Lung (tissue), 12 donors: ENCODE measurements around the gene CD300LF. TPM values are rescaled to one million over a fixed set of nuclear protein-coding genes. Genes with fewer than 3 reads are reported as not detected.

ENCODE experiments used
- ATAC-seq: fragments of 200-7000 bp; cut with Tn5 transposase; one replicate; pipeline ENCODE4 v1.9.1; 2020; ENCODE audit warnings: moderate number of reproducible peaks; ENCODE audit not compliant: insufficient read depth, low FRiP score
- DNase-seq, 3 donors: peaks; one replicate each; pipeline ENCODE4 v3.0.0-alpha.2; 2013 to 2017
- H3K27ac ChIP-seq, 2 donors: one replicate each; pipeline ENCODE4 v1.5.1; 2013; ENCODE audit warnings: mild to moderate bottlenecking in 2 of 2, moderate library complexity in 2 of 2, control low read depth in 1 of 2, inconsistent platforms in 1 of 2, low read depth in 1 of 2, low read length in 1 of 2
- H3K27me3 ChIP-seq, 3 donors: one replicate each; pipeline ENCODE4 v1.5.1; 2013; ENCODE audit warnings: low read length in 2 of 3; ENCODE audit not compliant: control insufficient read depth in 3 of 3, insufficient read depth in 3 of 3
- H3K36me3 ChIP-seq, 4 donors: one replicate each; pipeline ENCODE4 v1.5.1; 2013; ENCODE audit warnings: low read length in 4 of 4, mild to moderate bottlenecking in 1 of 4, moderate library complexity in 1 of 4; ENCODE audit not compliant: control insufficient read depth in 4 of 4, insufficient read depth in 4 of 4
- H3K4me1 ChIP-seq, 5 donors: one replicate each; pipeline ENCODE4 v1.5.1; 2013; ENCODE audit warnings: low read length in 5 of 5, mild to moderate bottlenecking in 2 of 5, moderate library complexity in 1 of 5; ENCODE audit not compliant: control insufficient read depth in 5 of 5, insufficient read depth in 5 of 5
- H3K4me3 ChIP-seq: one replicate; pipeline ENCODE4 v1.5.1; 2013; ENCODE audit warnings: mild to moderate bottlenecking, control low read depth, moderate library complexity
- H3K9ac ChIP-seq, 2 donors: one replicate each; pipeline ENCODE4 v1.5.1; 2013; ENCODE audit warnings: low read length in 2 of 2, control low read depth in 1 of 2; ENCODE audit not compliant: insufficient read depth in 1 of 2
- H3K9me3 ChIP-seq, 4 donors: one replicate each; pipeline ENCODE4 v1.5.1; 2013; ENCODE audit warnings: low read length in 3 of 4, mild to moderate bottlenecking in 1 of 4, moderate library complexity in 1 of 4; ENCODE audit not compliant: control insufficient read depth in 4 of 4, insufficient read depth in 3 of 4
- CTCF ChIP-seq: IDR thresholded peaks from 2 replicates; pipeline ENCODE4 v1.5.1; 2012; ENCODE audit warnings: mild to moderate bottlenecking; ENCODE audit errors: control extremely low read depth, extremely low read depth
- WGBS, 2 donors: extraction: QIAGEN DNeasy Blood & Tissue Kit; methylation state at CpG; one replicate each; pipeline ENCODE4 v1.1.7; 2013; 5-methylcytosine and 5-hydroxymethylcytosine counted together
- polyA plus RNA-seq, 2 donors: library from polyadenylated mRNA; stranded (reverse); fragments of 200-250 nt; gene quantifications; one replicate each; pipeline ENCODE4 v1.2.1, GENCODE V29; 2013
- total RNA-seq, 2 donors: library from RNA; depleted of rRNA in 1 of 2; stranded (reverse); fragments of >200 nt in 1 of 2; gene quantifications; one replicate each; pipeline ENCODE4 v1.2.1, GENCODE V29; 2014 to 2021
- donor health status: control.
- donor health status: control.
- donor health status: Bipolar disorder and iron deficiency.
- donor health status: healthy.
- donor health status: DM: yes; HTN: yes; CAD: no.

Gene CD300LF
- total and polyA plus RNA-seq, 4 donors, result 8.6 to 35.1 (median 26.2) TPM

GRCh38 chr17:74682471-74683190 lies 30.1 kb downstream of the CD300LF start:
- Histone ChIP-seq H3K9me3 (peaks cover 0 to 2% (median 0%) of the 10 kb centered on the region in 4 donors), H3K36me3 (no peaks in the 10 kb centered on the region), H3K27ac (no peak overlapping the region), H3K9ac (no peak overlapping the region), H3K27me3 (peaks cover 0 to 10% (median 0%) of the 10 kb centered on the region in 3 donors), H3K4me3 (no peak overlapping the region), H3K4me1 (peaks cover 0 to 12% (median 6%) of the 10 kb centered on the region in 5 donors)
- no peak for TF ChIP-seq CTCF
- DNase-seq, result no peak
- WGBS, 2 donors, result 67 to 73% methylated on average over 15 of the region's 15 CpGs
- no peak for ATAC-seq

- TF ChIP-seq CTCF, result no peak
- ATAC-seq, result no peak
- no peak overlapping the region for H3K9ac ChIP-seq
- H3K9me3 ChIP-seq, result peaks cover 0 to 2% (median 0%) of the 10 kb centered on the region in 4 donors
- H3K27ac ChIP-seq, result no peak overlapping the region
- peaks cover 0 to 10% (median 0%) of the 10 kb centered on the region in 3 donors for H3K27me3 ChIP-seq
- H3K4me3 ChIP-seq, result no peak overlapping the region
- peaks cover 0 to 15% (median 6%) of the 10 kb centered on the region in 5 donors for H3K4me1 ChIP-seq
- 64 to 66% methylated on average over 6 of the region's 6 CpGs for WGBS, 2 donors
- H3K36me3 ChIP-seq, result no peaks in the 10 kb centered on the region
- DNase-seq, result no peak
These were observed 30.7 kb downstream of the CD300LF start for GRCh38 chr17:74682028-74682427.

- Histone ChIP-seq H3K27ac (no peak overlapping the region), H3K4me3 (no peak overlapping the region), H3K27me3 (peaks cover 0 to 10% (median 0%) of the 10 kb centered on the region in 3 donors), H3K9me3 (peaks cover 0 to 2% (median 0%) of the 10 kb centered on the region in 4 donors), H3K4me1 (peaks cover 0 to 16% (median 6%) of the 10 kb centered on the region in 5 donors), H3K9ac (no peak overlapping the region), H3K36me3 (no peaks in the 10 kb centered on the region)
- WGBS, 2 donors, result 84 to 87% methylated on average over 5 of the region's 5 CpGs
- no peak for TF ChIP-seq CTCF
- DNase-seq (no peak), ATAC-seq (no peak)
These were observed 31.8 kb downstream of the CD300LF start for GRCh38 chr17:74680941-74681340.
